Progenitor cell of endocrine pancreas (in vitro differentiated cells): ENCODE measurements around the gene DYNC1H1. TPM values are rescaled to one million over a fixed set of nuclear protein-coding genes. Genes with fewer than 3 reads are reported as not detected.
A peak's percentile ranks its signal among the peaks of the same experiment; 100 is the strongest.

Source experiments
- DNase-seq: peaks from one replicate; pipeline ENCODE4 v3.0.0; 2021; ENCODE audit warnings: low spot score; ENCODE audit not compliant: unreplicated experiment
- H3K27ac Mint-ChIP-seq: 2 replicates; pipeline ENCODE4 v1.8.0; 2021; ENCODE audit warnings: mild to moderate bottlenecking, moderate library complexity, mixed read lengths
- H3K27me3 Mint-ChIP-seq: 2 replicates; pipeline ENCODE4 v1.8.0; 2021; ENCODE audit warnings: mixed read lengths
- H3K36me3 Mint-ChIP-seq: 2 replicates; pipeline ENCODE4 v1.8.0; 2022; ENCODE audit warnings: mixed read lengths; ENCODE audit not compliant: insufficient read depth
- H3K4me1 Mint-ChIP-seq: 2 replicates; pipeline ENCODE4 v1.8.0; 2021; ENCODE audit warnings: low read depth, mixed read lengths
- H3K4me3 Mint-ChIP-seq: 2 replicates; pipeline ENCODE4 v1.8.0; 2021; ENCODE audit warnings: low read depth, mild to moderate bottlenecking, moderate library complexity, mixed read lengths
- H3K9me3 Mint-ChIP-seq: 2 replicates; pipeline ENCODE4 v1.8.0; 2021; ENCODE audit warnings: low read depth, mixed read lengths
- total RNA-seq: library from RNA; stranded (reverse); gene quantifications from 2 replicates; pipeline ENCODE4 v1.2.1, GENCODE V29; 2021
- TF ChIP-seq, protein P1 (sequence below): fragments of 200-600 bp; sonication (generic); IDR thresholded peaks from one replicate; pipeline ENCODE4 v1.5.0; 2021; ENCODE audit warnings: antibody characterized with exemption, mild to moderate bottlenecking; ENCODE audit not compliant: unreplicated experiment

The DYNC1H1 gene
- total RNA-seq, 1 donor from 2014 or later, result 501 TPM

DNA sequence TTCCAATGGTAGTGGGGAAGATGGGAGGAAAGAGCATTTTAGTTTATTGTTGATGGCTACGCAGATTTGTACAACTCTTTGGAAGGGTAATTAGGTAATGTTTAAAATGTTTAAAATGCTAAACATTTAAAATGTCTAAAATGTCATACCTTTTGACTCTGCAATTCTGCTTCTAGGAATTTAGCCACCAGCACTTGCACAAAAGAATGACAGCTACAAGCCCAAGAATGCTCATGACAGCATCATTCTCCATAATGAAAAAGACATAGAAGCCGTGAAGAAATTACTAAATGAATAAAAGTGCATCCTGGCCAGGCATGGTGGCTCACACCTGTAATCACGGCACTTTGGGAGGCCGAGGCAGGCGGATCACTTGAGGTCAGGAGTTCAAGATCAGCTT, 19.9 kb upstream of the DYNC1H1 start:
- no peak overlapping the region for H3K27ac Mint-ChIP-seq
- peaks cover 13% of the 10 kb centered on the region for H3K4me1 Mint-ChIP-seq
- H3K4me3 Mint-ChIP-seq, result no peak overlapping the region
- DNase-seq, result no peak
- TF ChIP-seq, protein P1, sequence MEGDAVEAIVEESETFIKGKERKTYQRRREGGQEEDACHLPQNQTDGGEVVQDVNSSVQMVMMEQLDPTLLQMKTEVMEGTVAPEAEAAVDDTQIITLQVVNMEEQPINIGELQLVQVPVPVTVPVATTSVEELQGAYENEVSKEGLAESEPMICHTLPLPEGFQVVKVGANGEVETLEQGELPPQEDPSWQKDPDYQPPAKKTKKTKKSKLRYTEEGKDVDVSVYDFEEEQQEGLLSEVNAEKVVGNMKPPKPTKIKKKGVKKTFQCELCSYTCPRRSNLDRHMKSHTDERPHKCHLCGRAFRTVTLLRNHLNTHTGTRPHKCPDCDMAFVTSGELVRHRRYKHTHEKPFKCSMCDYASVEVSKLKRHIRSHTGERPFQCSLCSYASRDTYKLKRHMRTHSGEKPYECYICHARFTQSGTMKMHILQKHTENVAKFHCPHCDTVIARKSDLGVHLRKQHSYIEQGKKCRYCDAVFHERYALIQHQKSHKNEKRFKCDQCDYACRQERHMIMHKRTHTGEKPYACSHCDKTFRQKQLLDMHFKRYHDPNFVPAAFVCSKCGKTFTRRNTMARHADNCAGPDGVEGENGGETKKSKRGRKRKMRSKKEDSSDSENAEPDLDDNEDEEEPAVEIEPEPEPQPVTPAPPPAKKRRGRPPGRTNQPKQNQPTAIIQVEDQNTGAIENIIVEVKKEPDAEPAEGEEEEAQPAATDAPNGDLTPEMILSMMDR, result no peak
- H3K9me3 Mint-ChIP-seq, result no peaks in the 10 kb centered on the region
- no peaks in the 10 kb centered on the region for H3K36me3 Mint-ChIP-seq
- H3K27me3 Mint-ChIP-seq, result peaks cover 50% of the 10 kb centered on the region

DNA sequence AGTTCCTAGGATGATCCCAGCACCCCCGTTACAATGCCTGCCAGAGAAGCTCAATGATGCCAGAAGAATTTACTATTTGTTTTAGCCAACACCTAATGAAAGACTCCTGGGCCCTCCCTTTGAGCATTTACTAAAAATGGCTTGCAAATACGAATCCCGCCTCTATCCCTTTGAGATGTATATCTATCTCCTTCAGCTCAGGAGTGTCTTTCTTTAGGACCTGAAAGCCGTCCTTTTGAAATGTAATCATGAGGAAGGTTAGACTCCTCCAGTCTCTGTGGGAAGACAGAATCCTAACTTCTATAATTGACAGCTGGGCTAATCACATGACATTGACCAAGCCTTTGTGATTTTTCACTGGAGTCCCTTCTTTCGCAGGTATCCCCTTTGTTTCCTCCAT, 19.2 kb upstream of the DYNC1H1 start:
- Mint-ChIP-seq H3K4me1 (peaks cover 13% of the 10 kb centered on the region), H3K4me3 (peak overlapping the region; percentile 29), H3K27ac (no peak overlapping the region), H3K27me3 (peaks cover 49% of the 10 kb centered on the region), H3K36me3 (no peaks in the 10 kb centered on the region), H3K9me3 (no peaks in the 10 kb centered on the region)
- DNase-seq, result no peak
- TF ChIP-seq, protein P1, result no peak

DNA sequence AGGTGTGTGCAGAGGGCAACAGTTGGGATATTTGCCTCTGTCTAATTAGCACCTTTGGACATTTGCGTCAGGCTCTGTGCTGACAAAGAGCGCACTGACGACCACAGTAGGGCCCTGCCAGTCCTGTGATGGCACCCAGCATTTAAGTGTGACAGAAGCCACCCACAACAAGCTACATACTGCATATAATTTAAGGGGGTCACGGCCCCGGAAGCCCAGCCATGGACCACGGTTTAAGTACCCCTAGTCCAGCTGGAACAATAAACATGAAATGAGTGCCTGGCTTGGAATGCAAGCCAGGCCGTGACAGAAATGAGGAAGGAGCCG, 16.8 kb upstream of the DYNC1H1 start:
- peaks cover 13% of the 10 kb centered on the region for H3K4me1 Mint-ChIP-seq
- H3K9me3 Mint-ChIP-seq, result no peaks in the 10 kb centered on the region
- TF ChIP-seq, protein P1, result no peak
- no peak for DNase-seq
- H3K36me3 Mint-ChIP-seq, result no peaks in the 10 kb centered on the region
- H3K4me3 Mint-ChIP-seq, result peak overlapping the region; percentile 94
- peaks cover 32% of the 10 kb centered on the region for H3K27me3 Mint-ChIP-seq
- H3K27ac Mint-ChIP-seq, result peak overlapping the region; percentile 99

DNA sequence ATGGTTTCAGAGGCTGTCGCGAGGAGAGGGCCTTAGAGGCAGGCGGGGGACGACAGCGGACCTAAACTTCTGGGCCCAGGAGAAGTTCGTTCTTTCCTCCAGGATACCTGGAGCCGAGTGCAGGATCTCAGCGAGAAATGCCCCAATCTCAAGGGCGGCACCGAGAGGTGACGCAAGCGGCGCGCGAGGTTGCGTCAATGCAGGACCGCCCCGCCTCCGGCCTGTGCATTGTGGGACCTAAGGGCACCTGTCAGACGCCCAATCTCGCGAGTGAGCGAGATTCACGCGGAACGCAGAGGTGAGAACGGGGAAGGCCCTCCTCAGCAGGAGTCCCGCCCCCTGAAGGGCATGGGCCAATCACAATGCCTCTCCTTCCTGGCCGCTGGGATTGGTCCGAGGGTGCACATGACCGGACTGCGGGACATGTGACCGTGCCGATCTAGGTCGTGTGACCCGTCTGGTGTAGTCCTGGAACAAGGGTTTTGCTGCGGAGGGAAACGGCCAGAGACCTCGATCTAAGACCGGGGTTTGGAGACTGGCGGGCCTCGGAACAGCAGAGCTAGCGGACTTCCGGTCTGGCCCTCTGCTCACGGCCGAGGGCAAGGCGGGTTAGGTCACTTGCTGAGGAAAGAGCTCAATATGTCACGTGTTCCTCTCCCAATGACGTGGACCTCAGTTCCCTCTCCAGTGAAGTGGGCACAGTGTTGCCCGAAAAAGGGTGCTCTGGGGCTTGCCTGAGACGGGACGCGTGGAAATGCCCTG, 16.3 kb upstream of the DYNC1H1 start:
- Mint-ChIP-seq H3K27ac (peak overlapping the region; percentile 99), H3K9me3 (no peaks in the 10 kb centered on the region), H3K4me1 (peaks cover 13% of the 10 kb centered on the region), H3K4me3 (peak overlapping the region; percentile 94), H3K36me3 (no peaks in the 10 kb centered on the region), H3K27me3 (peaks cover 29% of the 10 kb centered on the region)
- peak; percentile 100 for DNase-seq
- TF ChIP-seq, protein P1, result no peak

DNA sequence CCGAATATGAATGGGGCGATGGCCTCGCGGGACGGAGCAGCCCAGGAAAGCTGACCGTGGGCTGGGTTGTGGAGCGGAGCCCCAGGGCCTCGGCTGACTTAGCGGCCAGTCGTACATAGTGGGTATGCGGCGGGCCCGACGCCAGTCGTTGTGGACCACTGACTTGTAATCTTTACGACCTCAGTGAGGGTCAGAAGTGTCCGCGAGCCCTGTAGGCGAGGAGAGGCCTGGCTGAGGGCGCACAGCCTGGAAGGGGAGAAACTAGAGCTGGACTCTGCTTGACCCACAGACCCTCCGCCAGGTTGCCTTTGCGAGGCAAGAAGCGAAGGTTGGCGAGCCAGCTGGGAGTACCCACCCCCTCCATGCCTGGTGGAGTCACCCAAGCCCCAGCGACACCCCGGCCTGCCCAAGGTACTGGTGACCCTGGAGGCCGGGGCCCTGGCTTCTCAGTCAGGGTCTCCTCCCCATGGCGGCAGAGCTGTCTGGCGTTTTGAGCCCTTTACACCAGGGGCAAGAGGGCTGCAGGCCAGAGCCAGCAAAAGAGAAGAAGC, 15.6 kb upstream of the DYNC1H1 start:
- Mint-ChIP-seq H3K27me3 (peaks cover 22% of the 10 kb centered on the region), H3K9me3 (no peaks in the 10 kb centered on the region), H3K4me1 (peaks cover 13% of the 10 kb centered on the region), H3K36me3 (no peaks in the 10 kb centered on the region), H3K4me3 (peak overlapping the region; percentile 94), H3K27ac (peak overlapping the region; percentile 99)
- TF ChIP-seq, protein P1, result no peak
- no peak for DNase-seq
